ENCODE measurements around the gene ARL5B. TPM values are rescaled to one million over a fixed set of nuclear protein-coding genes. Genes with fewer than 3 reads are reported as not detected.

Gene ARL5B
- total RNA-seq, 1 experiment from 2014 or later = 8.1 TPM

DNA sequence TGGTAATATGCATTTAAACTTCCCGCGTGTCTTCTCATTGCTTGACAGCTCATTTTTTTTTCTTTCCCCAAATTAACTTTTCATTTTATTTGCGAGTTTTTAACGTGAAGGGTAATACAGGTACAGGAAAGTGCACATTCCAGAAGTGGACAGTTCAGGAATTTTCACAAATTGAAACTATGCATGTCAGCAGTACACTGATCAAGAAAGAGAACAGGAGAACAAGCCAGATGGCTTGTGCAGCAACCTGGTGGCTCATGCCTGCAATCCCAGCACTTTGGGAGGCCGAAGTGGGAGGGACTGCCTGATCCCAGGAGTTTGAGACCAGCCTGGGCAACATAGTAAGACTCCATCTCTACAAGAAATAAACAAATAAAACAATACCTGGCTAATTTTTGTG, 28.5 kb downstream of the ARL5B start:
- intact Hi-C loops (cut with micrococcal nuclease) = no loop called here

GRCh38 chr10:18689498-18689897, 30.3 kb downstream of the ARL5B start:
- DNase-seq (peak; percentile 54), ATAC-seq (peak; percentile 78)
- Histone ChIP-seq H3K4me1 (ENCODE audit: insufficient read depth, low read length) (no peaks in the 10 kb centered on the region), H3K9ac (ENCODE audit: low read length) (no peak overlapping the region), H3K9me3 (ENCODE audit: low read length) (no peaks in the 10 kb centered on the region), H3K27ac (ENCODE audit: low read length) (no peak overlapping the region), H3K79me2 (ENCODE audit: low read length) (no peaks in the 10 kb centered on the region), H3K9me2 (replicated peaks; ENCODE audit: low read length) (no peaks in the 10 kb centered on the region), H3K36me3 (ENCODE audit: low read depth, low read length) (no peaks in the 10 kb centered on the region), H3K27me3 (ENCODE audit: low read length) (no peaks in the 10 kb centered on the region), H3K4me2 (ENCODE audit: low read length) (no peak overlapping the region), H3K4me3 (ENCODE audit: low read length) (no peak overlapping the region), H4K20me1 (ENCODE audit: low read length) (no peaks in the 10 kb centered on the region), H2AFZ (ENCODE audit: low read length) (no peak overlapping the region), H3F3A (ENCODE audit: low read length, unreplicated experiment) (no peaks in the 10 kb centered on the region)
- TF ChIP-seq EZH2phosphoT487 (IDR thresholded peaks at IDR 0.05; ENCODE audit: borderline replicate concordance, low read length) (no peak), EZH2 (IDR thresholded peaks at IDR 0.05; ENCODE audit: low read length, unreplicated experiment) (no peak), CTCF (conservative IDR thresholded peaks at IDR 0.05; ENCODE audit: low read depth, low read length) (peak; percentile 74)
- intact Hi-C loops (cut with micrococcal nuclease) = loop anchor here (1.0 kb wide), 1 partner anchor 105 kb away; no protein-coding TSS in a partner anchor
- ChIA-PET POLR2A (ENCODE audit: unreplicated experiment) (no interaction called here), CTCF (no interaction called here)
- BruUV-seq (replicated peaks) = no TSS peak

More for the DNA sequence above, 28.5 kb downstream of the ARL5B start:
- CTCF ChIA-PET = no interaction called here
- POLR2A ChIA-PET (ENCODE audit: unreplicated experiment) = no interaction called here
- TF ChIP-seq EZH2phosphoT487 (IDR thresholded peaks at IDR 0.05; ENCODE audit: borderline replicate concordance, low read length) = no peak
- TF ChIP-seq CTCF (conservative IDR thresholded peaks at IDR 0.05; ENCODE audit: low read depth, low read length) = no peak
- no peak for TF ChIP-seq EZH2 (IDR thresholded peaks at IDR 0.05; ENCODE audit: low read length, unreplicated experiment)
- Histone ChIP-seq H4K20me1 (ENCODE audit: low read length) (no peaks in the 10 kb centered on the region), H2AFZ (ENCODE audit: low read length) (no peak overlapping the region), H3K9ac (ENCODE audit: low read length) (no peak overlapping the region), H3K27ac (ENCODE audit: low read length) (no peak overlapping the region), H3K9me3 (ENCODE audit: low read length) (no peaks in the 10 kb centered on the region), H3K4me2 (ENCODE audit: low read length) (no peak overlapping the region), H3K27me3 (ENCODE audit: low read length) (no peaks in the 10 kb centered on the region), H3K79me2 (ENCODE audit: low read length) (no peaks in the 10 kb centered on the region), H3F3A (ENCODE audit: low read length, unreplicated experiment) (no peaks in the 10 kb centered on the region), H3K9me2 (replicated peaks; ENCODE audit: low read length) (no peaks in the 10 kb centered on the region), H3K4me3 (ENCODE audit: low read length) (no peak overlapping the region), H3K36me3 (ENCODE audit: low read depth, low read length) (no peaks in the 10 kb centered on the region), H3K4me1 (ENCODE audit: insufficient read depth, low read length) (peaks cover 15% of the 10 kb centered on the region)
- BruUV-seq (replicated peaks) = no TSS peak
- ATAC-seq (no peak), DNase-seq (no peak)

DNA sequence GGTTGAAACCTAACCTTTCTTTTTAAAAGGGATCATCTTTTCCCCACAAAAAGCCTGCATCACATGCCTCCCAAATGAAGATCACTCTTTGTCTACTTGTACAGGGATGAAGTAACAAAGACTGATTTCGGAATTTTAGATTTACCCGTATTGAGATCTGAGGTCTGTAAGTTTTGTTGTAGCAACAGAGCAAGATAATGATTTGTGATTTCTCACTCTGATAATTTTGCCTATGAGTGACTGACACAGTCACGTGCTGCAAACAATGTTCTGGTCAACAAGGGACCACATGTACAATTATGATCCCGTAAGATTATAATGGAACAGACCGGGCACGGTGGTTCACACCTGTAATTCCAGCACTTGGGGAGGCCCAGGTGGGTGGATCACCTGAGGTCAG, 31.3 kb downstream of the ARL5B start:
- no peak overlapping the region for H2AFZ ChIP-seq (ENCODE audit: low read length)
- H3K36me3 ChIP-seq (ENCODE audit: low read depth, low read length) = no peaks in the 10 kb centered on the region
- H3K9me2 ChIP-seq (replicated peaks; ENCODE audit: low read length) = no peaks in the 10 kb centered on the region
- no peak overlapping the region for H3K4me3 ChIP-seq (ENCODE audit: low read length)
- no peak for DNase-seq
- no peaks in the 10 kb centered on the region for H3K4me1 ChIP-seq (ENCODE audit: insufficient read depth, low read length)
- BruUV-seq (replicated peaks) = no TSS peak
- no peaks in the 10 kb centered on the region for H3K27me3 ChIP-seq (ENCODE audit: low read length)
- TF ChIP-seq CTCF (conservative IDR thresholded peaks at IDR 0.05; ENCODE audit: low read depth, low read length) (no peak), EZH2phosphoT487 (IDR thresholded peaks at IDR 0.05; ENCODE audit: borderline replicate concordance, low read length) (no peak), EZH2 (IDR thresholded peaks at IDR 0.05; ENCODE audit: low read length, unreplicated experiment) (no peak)
- H4K20me1 ChIP-seq (ENCODE audit: low read length) = no peaks in the 10 kb centered on the region
- no peak overlapping the region for H3K27ac ChIP-seq (ENCODE audit: low read length)
- intact Hi-C loops (cut with micrococcal nuclease) = no loop called here
- H3K79me2 ChIP-seq (ENCODE audit: low read length) = no peaks in the 10 kb centered on the region
- no peak for ATAC-seq
- H3K9ac ChIP-seq (ENCODE audit: low read length) = no peak overlapping the region
- H3F3A ChIP-seq (ENCODE audit: low read length, unreplicated experiment) = no peaks in the 10 kb centered on the region
- H3K9me3 ChIP-seq (ENCODE audit: low read length) = no peaks in the 10 kb centered on the region
- no peak overlapping the region for H3K4me2 ChIP-seq (ENCODE audit: low read length)
- ChIA-PET CTCF (no interaction called here), POLR2A (ENCODE audit: unreplicated experiment) (no interaction called here)

All from PC-3 (cell line).